ENCODE measurements around the gene MTMR1.

DNA sequence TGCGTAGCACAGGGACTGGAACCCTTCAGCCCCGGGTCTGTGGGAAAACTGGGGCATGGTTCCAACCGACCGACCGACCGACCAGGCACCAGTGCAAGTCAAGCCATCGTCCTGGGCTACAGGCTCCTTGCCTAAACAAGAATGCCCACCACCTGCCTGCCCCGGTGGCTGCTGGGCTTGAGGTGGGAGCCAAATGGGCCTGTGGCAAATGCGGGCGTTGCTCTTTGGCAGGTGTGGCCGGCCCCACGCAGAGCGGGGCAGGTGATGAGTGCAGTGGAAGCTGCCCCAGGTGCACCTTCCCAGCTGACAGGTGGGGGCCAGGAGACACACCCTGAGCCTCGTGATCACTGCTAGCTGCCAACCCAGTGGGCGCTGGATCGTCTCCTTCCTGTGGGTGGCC, 77.9 kb downstream of the MTMR1 start:
- TF ChIP-seq, protein P1, sequence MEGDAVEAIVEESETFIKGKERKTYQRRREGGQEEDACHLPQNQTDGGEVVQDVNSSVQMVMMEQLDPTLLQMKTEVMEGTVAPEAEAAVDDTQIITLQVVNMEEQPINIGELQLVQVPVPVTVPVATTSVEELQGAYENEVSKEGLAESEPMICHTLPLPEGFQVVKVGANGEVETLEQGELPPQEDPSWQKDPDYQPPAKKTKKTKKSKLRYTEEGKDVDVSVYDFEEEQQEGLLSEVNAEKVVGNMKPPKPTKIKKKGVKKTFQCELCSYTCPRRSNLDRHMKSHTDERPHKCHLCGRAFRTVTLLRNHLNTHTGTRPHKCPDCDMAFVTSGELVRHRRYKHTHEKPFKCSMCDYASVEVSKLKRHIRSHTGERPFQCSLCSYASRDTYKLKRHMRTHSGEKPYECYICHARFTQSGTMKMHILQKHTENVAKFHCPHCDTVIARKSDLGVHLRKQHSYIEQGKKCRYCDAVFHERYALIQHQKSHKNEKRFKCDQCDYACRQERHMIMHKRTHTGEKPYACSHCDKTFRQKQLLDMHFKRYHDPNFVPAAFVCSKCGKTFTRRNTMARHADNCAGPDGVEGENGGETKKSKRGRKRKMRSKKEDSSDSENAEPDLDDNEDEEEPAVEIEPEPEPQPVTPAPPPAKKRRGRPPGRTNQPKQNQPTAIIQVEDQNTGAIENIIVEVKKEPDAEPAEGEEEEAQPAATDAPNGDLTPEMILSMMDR (IDR thresholded peaks at IDR 0.05) = no peak
- TF ChIP-seq POLR2A (IDR thresholded peaks at IDR 0.05) = no peak
